ENCODE measurements around the gene ERC1.

ERC1 gene

DNA sequence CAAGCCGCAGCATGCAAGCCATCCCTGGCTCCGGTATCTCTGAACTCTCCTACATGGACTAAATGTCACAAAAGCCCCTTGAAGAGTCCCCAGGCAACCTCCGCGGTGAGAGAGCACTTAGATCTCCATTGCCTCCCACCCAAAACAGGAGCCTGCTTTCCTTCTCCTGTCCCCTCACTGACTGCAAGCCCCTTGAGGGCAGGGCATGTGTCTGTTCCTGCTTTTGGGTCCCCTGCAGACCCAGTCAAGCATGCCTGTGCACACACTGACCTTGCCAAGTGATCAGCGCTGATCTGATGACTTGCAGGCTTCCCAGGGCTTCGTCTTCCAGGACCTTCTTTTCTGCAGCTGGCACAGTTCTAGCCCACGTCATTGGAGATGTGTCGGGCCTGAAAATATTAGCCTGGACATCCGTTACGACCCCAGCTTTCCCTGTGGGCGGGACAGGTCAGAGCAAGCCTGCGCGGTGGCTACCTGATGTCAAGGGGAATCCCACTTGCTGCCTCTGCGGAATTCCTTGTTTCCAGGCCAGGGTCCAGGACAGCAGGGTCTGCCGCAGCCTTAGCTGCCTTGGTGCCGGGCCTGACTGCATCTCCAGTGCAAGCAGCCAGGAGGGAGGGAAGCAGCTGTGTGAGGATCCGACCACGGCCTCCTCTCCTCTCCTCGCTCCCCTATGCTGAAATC, 510.8 kb downstream of the ERC1 start:
- DNase-seq (ENCODE audit: extremely low read depth, low read depth): no peak
- no peak overlapping the region for H3K4me3 ChIP-seq (replicated peaks; ENCODE audit: low read depth, low read length)
- no peak for TF ChIP-seq CTCF (IDR thresholded peaks at IDR 0.05; ENCODE audit: low read depth, low read length, missing control alignments)

GRCh38 chr12:1502379-1502720, 511.3 kb downstream of the ERC1 start:
- H3K4me3 ChIP-seq (replicated peaks; ENCODE audit: low read depth, low read length): no peak overlapping the region
- no peak for DNase-seq (ENCODE audit: extremely low read depth, low read depth)
- TF ChIP-seq CTCF (IDR thresholded peaks at IDR 0.05; ENCODE audit: low read depth, low read length, missing control alignments): no peak

GRCh38 chr12:1502831-1503230, 511.8 kb downstream of the ERC1 start:
- no peak overlapping the region for H3K4me3 ChIP-seq (replicated peaks; ENCODE audit: low read depth, low read length)
- DNase-seq (ENCODE audit: extremely low read depth, low read depth): no peak
- TF ChIP-seq CTCF (IDR thresholded peaks at IDR 0.05; ENCODE audit: low read depth, low read length, missing control alignments): no peak

- no peak overlapping the region for H3K4me3 ChIP-seq (replicated peaks; ENCODE audit: low read depth, low read length)
- no peak for DNase-seq (ENCODE audit: extremely low read depth, low read depth)
- TF ChIP-seq CTCF (IDR thresholded peaks at IDR 0.05; ENCODE audit: low read depth, low read length, missing control alignments): no peak
These were observed 512.3 kb downstream of the ERC1 start for GRCh38 chr12:1503281-1503711.

DNA sequence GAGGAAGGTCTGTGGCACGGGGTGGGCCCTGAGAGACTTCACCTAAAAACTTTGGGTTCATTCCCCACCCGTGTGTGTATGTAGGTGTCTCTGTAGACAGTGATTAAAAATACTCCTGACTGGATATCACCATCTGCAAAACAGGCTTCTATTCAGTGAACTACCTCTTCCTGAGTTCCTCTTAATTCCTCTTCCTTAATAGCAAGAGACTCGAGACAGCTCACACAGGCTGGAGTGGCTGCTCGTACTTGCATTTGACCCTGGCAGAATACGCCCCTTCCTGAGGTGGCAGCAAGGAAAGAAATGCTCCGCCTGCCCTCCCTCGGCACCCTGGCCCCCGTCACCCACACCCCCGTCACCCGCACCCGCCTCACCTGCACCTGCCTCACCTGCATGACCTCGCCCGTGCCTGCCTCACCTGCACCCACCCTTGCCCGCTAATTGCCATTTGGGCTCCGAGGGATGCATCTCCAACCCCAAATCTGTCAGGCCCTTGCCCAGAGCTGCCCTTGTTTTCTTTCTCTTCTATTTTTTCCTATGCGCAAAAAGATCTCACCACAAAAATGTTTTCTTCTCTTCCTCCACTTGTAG, 513.4 kb downstream of the ERC1 start:
- no peak overlapping the region for H3K4me3 ChIP-seq (replicated peaks; ENCODE audit: low read depth, low read length)
- no peak for DNase-seq (ENCODE audit: extremely low read depth, low read depth)
- TF ChIP-seq CTCF (IDR thresholded peaks at IDR 0.05; ENCODE audit: low read depth, low read length, missing control alignments): no peak

DNA sequence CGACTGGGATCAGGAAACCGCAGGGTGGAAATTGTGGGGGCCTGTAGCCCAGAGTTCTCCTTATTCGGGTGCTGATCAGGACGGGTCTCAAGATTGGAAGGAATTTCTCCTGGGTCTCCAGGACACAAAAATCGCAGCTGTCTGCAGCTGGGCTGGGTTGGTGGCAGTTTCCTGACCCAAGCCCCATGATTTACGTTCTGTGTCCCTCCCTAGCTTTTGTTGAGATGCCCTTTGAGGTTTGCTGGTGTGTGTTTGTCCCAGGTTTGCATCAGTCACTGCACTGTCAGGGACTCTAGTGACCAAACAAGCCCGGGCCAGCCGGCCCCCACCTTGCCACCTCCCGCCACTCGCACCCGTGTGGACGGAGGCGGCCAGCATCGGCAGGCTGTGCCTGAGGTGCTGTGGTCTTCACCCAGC, 513.9 kb downstream of the ERC1 start:
- no peak overlapping the region for H3K4me3 ChIP-seq (replicated peaks; ENCODE audit: low read depth, low read length)
- no peak for DNase-seq (ENCODE audit: extremely low read depth, low read depth)
- no peak for TF ChIP-seq CTCF (IDR thresholded peaks at IDR 0.05; ENCODE audit: low read depth, low read length, missing control alignments)

All from HFF-Myc (cell line).